H1 (cell line): ENCODE measurements around the gene TMEM212.

Experiments used
- CEBPB ChIP-seq: IDR thresholded peaks from 2 replicates; pipeline ENCODE4 v1.6.1; 2012; ENCODE audit warnings: low read depth, low read length
- HDAC6 ChIP-seq: IDR thresholded peaks from one replicate; pipeline ENCODE4 v1.7.1; 2012; ENCODE audit warnings: low read depth, mild to moderate bottlenecking, inconsistent platforms, low read length, moderate library complexity
- JUN ChIP-seq: IDR thresholded peaks from 2 replicates; pipeline ENCODE4 v1.6.1; 2011; ENCODE audit warnings: low read depth, mild to moderate bottlenecking, improper control_type of control experiment, low read length
- JUND ChIP-seq: IDR thresholded peaks from 2 replicates; pipeline ENCODE4 v1.6.1; 2011; ENCODE audit warnings: mild to moderate bottlenecking, improper control_type of control experiment, low read length
- NRF1 ChIP-seq: IDR thresholded peaks from 2 replicates; pipeline ENCODE4 v1.6.1; 2011; ENCODE audit warnings: mild to moderate bottlenecking, low read depth, low read length, improper control_type of control experiment
- POLR2A ChIP-seq, 2 experiments: IDR thresholded peaks; 1 replicate in 1 of 2; 2 replicates in 1 of 2; pipeline ENCODE4 v1.6.1; 2011; ENCODE audit warnings: low read depth in 2 of 2, low read length in 2 of 2, mild to moderate bottlenecking in 2 of 2; ENCODE audit errors: control extremely low read depth in 1 of 2
- POLR2AphosphoS5 ChIP-seq: IDR thresholded peaks from 2 replicates; pipeline ENCODE4 v1.6.1; 2011; ENCODE audit warnings: low read depth, low read length
- RFX5 ChIP-seq: IDR thresholded peaks from 2 replicates; pipeline ENCODE4 v1.6.1; 2011; ENCODE audit warnings: low read depth, low read length, improper control_type of control experiment, borderline replicate concordance
- SP1 ChIP-seq: IDR thresholded peaks from 2 replicates; pipeline ENCODE4 v1.6.1; 2011; ENCODE audit warnings: low read depth, low read length
- SUZ12 ChIP-seq: fragments of 200-600 bp; sonication (generic); IDR thresholded peaks from 2 replicates; pipeline ENCODE4 v1.6.1; 2012; ENCODE audit warnings: mild to moderate bottlenecking, inconsistent platforms, low read length, moderate library complexity, mixed read lengths
- TAF1 ChIP-seq: IDR thresholded peaks from 2 replicates; pipeline ENCODE4 v1.6.1; 2011; ENCODE audit warnings: mild to moderate bottlenecking, low read depth, low read length
- TBP ChIP-seq: IDR thresholded peaks from 2 replicates; pipeline ENCODE4 v1.6.1; 2011; ENCODE audit warnings: low read depth, low read length, improper control_type of control experiment
- TF ChIP-seq, protein P1 (sequence below), 3 experiments: IDR thresholded peaks; 1 replicate in 2 of 3; 2 replicates in 1 of 3; pipeline versions ENCODE4 v1.5.1 to v1.6.1; 2011; ENCODE audit warnings: low read length in 3 of 3, mild to moderate bottlenecking in 3 of 3, inconsistent platforms in 2 of 3, low read depth in 1 of 3, moderate library complexity in 1 of 3; ENCODE audit not compliant: insufficient read depth in 1 of 3; ENCODE audit errors: control extremely low read depth in 1 of 3
- TF ChIP-seq, protein P2 (sequence below): IDR thresholded peaks from 2 replicates; pipeline ENCODE4 v1.6.1; 2011; ENCODE audit warnings: low read depth, mild to moderate bottlenecking, low read length; ENCODE audit not compliant: insufficient read depth

DNA sequence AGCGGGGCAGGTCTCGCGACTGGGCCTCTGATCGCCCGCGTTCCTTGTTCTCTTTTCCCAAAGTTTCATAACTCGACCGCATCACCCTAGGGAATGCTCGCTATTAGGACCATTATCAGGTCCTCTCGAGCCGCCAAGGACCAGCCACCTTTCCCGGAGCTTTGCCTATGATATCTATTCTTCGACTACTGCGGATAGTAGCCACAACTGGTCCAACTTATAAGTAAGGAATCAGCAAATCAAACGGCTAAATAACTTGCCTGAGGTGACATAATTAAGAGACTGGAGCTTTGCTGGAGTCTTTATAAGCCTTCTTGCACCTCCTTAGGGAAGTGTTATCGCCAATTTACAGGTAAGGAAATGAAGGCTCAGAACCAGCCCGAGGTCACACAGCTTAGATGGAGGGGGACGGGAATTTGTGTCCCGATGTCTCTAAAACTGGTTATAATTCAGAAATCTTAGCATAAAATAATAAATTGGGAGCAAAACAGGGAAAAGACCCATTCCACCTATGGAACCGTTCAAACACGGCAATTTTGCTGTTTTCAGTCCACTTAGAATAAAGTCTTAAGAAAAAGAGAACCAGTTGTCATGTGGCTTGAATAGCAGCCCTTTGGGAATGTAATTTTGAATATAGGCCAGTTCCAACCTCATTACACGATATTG, 32.4 kb upstream of the TMEM212 start:
- TF ChIP-seq, protein P1, sequence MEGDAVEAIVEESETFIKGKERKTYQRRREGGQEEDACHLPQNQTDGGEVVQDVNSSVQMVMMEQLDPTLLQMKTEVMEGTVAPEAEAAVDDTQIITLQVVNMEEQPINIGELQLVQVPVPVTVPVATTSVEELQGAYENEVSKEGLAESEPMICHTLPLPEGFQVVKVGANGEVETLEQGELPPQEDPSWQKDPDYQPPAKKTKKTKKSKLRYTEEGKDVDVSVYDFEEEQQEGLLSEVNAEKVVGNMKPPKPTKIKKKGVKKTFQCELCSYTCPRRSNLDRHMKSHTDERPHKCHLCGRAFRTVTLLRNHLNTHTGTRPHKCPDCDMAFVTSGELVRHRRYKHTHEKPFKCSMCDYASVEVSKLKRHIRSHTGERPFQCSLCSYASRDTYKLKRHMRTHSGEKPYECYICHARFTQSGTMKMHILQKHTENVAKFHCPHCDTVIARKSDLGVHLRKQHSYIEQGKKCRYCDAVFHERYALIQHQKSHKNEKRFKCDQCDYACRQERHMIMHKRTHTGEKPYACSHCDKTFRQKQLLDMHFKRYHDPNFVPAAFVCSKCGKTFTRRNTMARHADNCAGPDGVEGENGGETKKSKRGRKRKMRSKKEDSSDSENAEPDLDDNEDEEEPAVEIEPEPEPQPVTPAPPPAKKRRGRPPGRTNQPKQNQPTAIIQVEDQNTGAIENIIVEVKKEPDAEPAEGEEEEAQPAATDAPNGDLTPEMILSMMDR (IDR thresholded peaks at IDR 0.05; ENCODE audit: control extremely low read depth in 1 of 3, insufficient read depth in 1 of 3, low read depth in 1 of 3, low read length in 3 of 3): no peak
- TF ChIP-seq, protein P2, sequence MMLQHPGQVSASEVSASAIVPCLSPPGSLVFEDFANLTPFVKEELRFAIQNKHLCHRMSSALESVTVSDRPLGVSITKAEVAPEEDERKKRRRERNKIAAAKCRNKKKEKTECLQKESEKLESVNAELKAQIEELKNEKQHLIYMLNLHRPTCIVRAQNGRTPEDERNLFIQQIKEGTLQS: no peak
- TF ChIP-seq SUZ12 (no peak), JUN (no peak), TBP (no peak), SP1 (no peak), RFX5 (no peak), POLR2A (IDR thresholded peaks at IDR 0.05; ENCODE audit: control extremely low read depth in 1 of 2, low read depth in 2 of 2, low read length in 2 of 2) (no peak), NRF1 (no peak), JUND (no peak), POLR2AphosphoS5 (no peak), TAF1 (no peak), CEBPB (no peak), HDAC6 (no peak)
